Common myeloid progenitor, CD34-positive (primary cell): ENCODE measurements around the gene ATP1B2.
"Not testable (repeated sequence)": the region's sequence is repeated elsewhere in the genome, so short reads cannot be mapped to it uniquely, and the experiment has no call there.

Experiments
- CTCF ChIA-PET: fragments of 350-600 bp; sonication (Branson Sonifier 250); formaldehyde crosslinking; loops from one replicate; lab custom pipeline; 2021; ENCODE audit warnings: antibody characterized with exemption; lab: Charles Lee
- POLR2A ChIA-PET: fragments of 350-600 bp; sonication (Branson Sonifier 250); formaldehyde crosslinking; loops from one replicate; lab custom pipeline; 2021; ENCODE audit warnings: antibody characterized with exemption; lab: Charles Lee
- DNase-seq, 3 donors: peaks; one replicate each; pipeline versions ENCODE4 v3.0.0 to v3.0.0-alpha.2; 2013
- H3K27ac ChIP-seq, 2 experiments: 1 replicate in 1 of 2; 2 replicates in 1 of 2; pipeline ENCODE4 v1.7.0; 2013; ENCODE audit warnings: inconsistent platforms in 2 of 2, low read length in 2 of 2, mild to moderate bottlenecking in 2 of 2, low read depth in 1 of 2, moderate library complexity in 1 of 2; ENCODE audit not compliant: severe bottlenecking in 2 of 2, insufficient read depth in 1 of 2, poor library complexity in 1 of 2
- H3K27me3 ChIP-seq, 5 experiments: replicated peaks in 2 of 5; 1 replicate in 3 of 5; 2 replicates in 2 of 5; pipeline versions ENCODE4 v1.6.1 to v1.7.0; 2013; ENCODE audit warnings: low read length in 4 of 5, mild to moderate bottlenecking in 2 of 5, moderate library complexity in 2 of 5, inconsistent platforms in 1 of 5; ENCODE audit not compliant: insufficient read depth in 5 of 5, control insufficient read depth in 4 of 5
- H3K36me3 ChIP-seq, 4 experiments: 1 replicate in 2 of 4; 2 replicates in 2 of 4; pipeline versions ENCODE4 v1.6.1 to v1.7.0; 2013; ENCODE audit warnings: low read length in 3 of 4, control low read depth in 1 of 4, mild to moderate bottlenecking in 1 of 4; ENCODE audit not compliant: control insufficient read depth in 4 of 4, insufficient read depth in 4 of 4
- H3K4me1 ChIP-seq, 4 experiments: 1 replicate in 3 of 4; 2 replicates in 1 of 4; pipeline versions ENCODE4 v1.6.1 to v1.7.1; 2013; ENCODE audit warnings: low read length in 3 of 4, mild to moderate bottlenecking in 3 of 4, control low read depth in 1 of 4, inconsistent platforms in 1 of 4, moderate library complexity in 1 of 4; ENCODE audit not compliant: control insufficient read depth in 4 of 4, insufficient read depth in 4 of 4; ENCODE audit errors: control extremely low read depth in 1 of 4
- H3K4me3 ChIP-seq, 7 experiments: 1 replicate in 4 of 7; 2 replicates in 3 of 7; pipeline versions ENCODE4 v1.5.1 to v1.7.0; 2013; ENCODE audit warnings: mild to moderate bottlenecking in 7 of 7, low read length in 6 of 7, moderate library complexity in 6 of 7, inconsistent platforms in 2 of 7, low read depth in 2 of 7, control low read depth in 1 of 7; ENCODE audit not compliant: insufficient read depth in 4 of 7, control insufficient read depth in 1 of 7; ENCODE audit errors: extremely low read depth in 1 of 7
- H3K9me3 ChIP-seq, 5 experiments: 1 replicate in 4 of 5; 2 replicates in 1 of 5; pipeline versions ENCODE4 v1.6.1 to v1.7.1; 2013; ENCODE audit warnings: low read length in 4 of 5, mild to moderate bottlenecking in 2 of 5, inconsistent platforms in 1 of 5, low read depth in 1 of 5, moderate library complexity in 1 of 5; ENCODE audit not compliant: control insufficient read depth in 4 of 5, insufficient read depth in 2 of 5; ENCODE audit errors: control extremely low read depth in 1 of 5
- WGBS: methylation state at CpG from one replicate; pipeline ENCODE4 v1.1.5; 2013; ENCODE audit not compliant: insufficient coverage; 5-methylcytosine and 5-hydroxymethylcytosine counted together

ATP1B2 gene

GRCh38 chr17:7614425-7615264 lies 36.1 kb upstream of the ATP1B2 start, which contains the start of gene FXR2:
Gene FXR2, minus strand, starts transcription at chr17:7614897. Its CDS starts 365 bp downstream, at chr17:7614532.
- peaks cover 0 to 18% (median 4%) of the 10 kb centered on the region in 4 experiments for H3K36me3 ChIP-seq
- H3K27ac ChIP-seq: peak within 1 kb of the TSS; percentile 27 to 87
- no peaks in the 10 kb centered on the region for H3K27me3 ChIP-seq
- H3K4me1 ChIP-seq: peaks cover 9 to 28% (median 21%) of the 10 kb centered on the region in 4 experiments
- 0% methylated on average over 61 of the region's 93 CpGs for WGBS
- no peaks in the 10 kb centered on the region for H3K9me3 ChIP-seq
- POLR2A ChIA-PET: interaction anchor here (0.6 to 1.8 kb wide), 6 partner anchors 13 to 130 kb away, joined by 3 to 11 read pairs (median 6); partner anchors contain the start of genes MPDU1, SAT2, TP53 and WRAP53
- DNase-seq: peak; percentile 100
- CTCF ChIA-PET: interaction anchor here (0.9 to 1.5 kb wide), 8 partner anchors 13 to 73 kb away, joined by 3 to 7 read pairs (median 4); partner anchors contain the start of genes SAT2, SHBG, SOX15 and TP53
- H3K4me3 ChIP-seq: peak within 1 kb of the TSS; percentile 72 to 92 (median 75)

- ChIA-PET POLR2A (interaction anchor here (0.6 to 1.8 kb wide), 7 partner anchors 13 to 131 kb away, joined by 3 to 11 read pairs (median 5); partner anchors contain the start of genes MPDU1, SAT2, TP53 and WRAP53), CTCF (interaction anchor here (0.6 to 1.5 kb wide), 7 partner anchors 12 to 691 kb away, joined by 3 to 6 read pairs (median 4); partner anchors contain the start of genes SAT2, SHBG and TP53)
- H3K4me1 ChIP-seq: peaks cover 9 to 28% (median 21%) of the 10 kb centered on the region in 4 experiments
- peak overlapping the region in 1 of 2 experiments; percentile 66 for H3K27ac ChIP-seq
- H3K27me3 ChIP-seq: no peaks in the 10 kb centered on the region
- DNase-seq: no peak
- 1% methylated on average over 20 of the region's 28 CpGs for WGBS
- peaks cover 0 to 14% (median 3%) of the 10 kb centered on the region in 4 experiments for H3K36me3 ChIP-seq
- peak overlapping the region in 6 of 7 experiments; percentile 39 to 83 (median 70) for H3K4me3 ChIP-seq
- no peaks in the 10 kb centered on the region for H3K9me3 ChIP-seq
Measured at GRCh38 chr17:7615265-7615747, 35.4 kb upstream of the ATP1B2 start.

GRCh38 chr17:7618608-7619007 lies 32.1 kb upstream of the ATP1B2 start:
- CTCF ChIA-PET: interaction anchor here (1.1 to 1.2 kb wide), 3 partner anchors 11 to 35 kb away, joined by 3 to 4 read pairs (median 3); partner anchors contain the start of gene MPDU1

GRCh38 chr17:7620835-7621234 lies 29.9 kb upstream of the ATP1B2 start:
- POLR2A ChIA-PET: no interaction called here

More at GRCh38 chr17:7618608-7619007, 32.1 kb upstream of the ATP1B2 start:
- Histone ChIP-seq H3K4me1 (peaks cover 2 to 10% (median 7%) of the 10 kb centered on the region in 4 experiments), H3K9me3 (no peaks in the 10 kb centered on the region), H3K4me3 (no peak overlapping the region), H3K27ac (no peak overlapping the region), H3K36me3 (no peaks in the 10 kb centered on the region), H3K27me3 (no peaks in the 10 kb centered on the region)
- no peak for DNase-seq
- POLR2A ChIA-PET: no interaction called here
- WGBS: 91% methylated on average over 4 of the region's 5 CpGs

DNA sequence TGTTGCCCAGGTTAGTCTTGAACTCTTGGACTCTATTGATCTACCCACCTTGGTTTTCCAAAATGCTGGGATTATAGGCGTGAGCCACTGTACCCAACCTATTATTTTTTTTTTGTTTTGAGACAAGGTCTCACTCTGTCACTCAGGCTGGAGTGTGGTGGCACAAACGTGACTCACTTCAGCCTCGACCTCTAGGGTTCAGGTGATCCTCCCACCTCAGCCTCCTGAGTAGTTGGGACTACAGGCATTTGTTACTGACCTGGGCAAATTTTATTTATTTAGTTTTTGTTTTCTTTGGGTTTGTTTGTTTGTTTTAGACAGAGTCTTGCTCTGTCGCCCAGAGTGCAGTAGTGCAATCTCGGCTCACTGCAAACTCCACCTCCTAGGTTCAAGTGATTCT lies 27.1 kb upstream of the ATP1B2 start:
- ChIA-PET POLR2A (interaction anchor here (0.7 kb wide), 1 partner anchor 43 kb away, joined by 6 read pairs; no protein-coding TSS in a partner anchor), CTCF (interaction anchor here (1.1 kb wide), 1 partner anchor 9 kb away, joined by 4 read pairs; no protein-coding TSS in a partner anchor)
- no peaks in the 10 kb centered on the region for H3K27me3 ChIP-seq
- no peaks in the 10 kb centered on the region for H3K9me3 ChIP-seq
- DNase-seq: no peak
- no peak overlapping the region for H3K27ac ChIP-seq
- peaks cover 0 to 5% (median 2%) of the 10 kb centered on the region in 4 experiments for H3K36me3 ChIP-seq
- H3K4me3 ChIP-seq: no peak overlapping the region
- peaks cover 0 to 12% (median 10%) of the 10 kb centered on the region in 4 experiments for H3K4me1 ChIP-seq
- 100% methylated on average over 3 of the region's 5 CpGs for WGBS

More at GRCh38 chr17:7620835-7621234, 29.9 kb upstream of the ATP1B2 start:
- no peak overlapping the region for H3K4me3 ChIP-seq
- DNase-seq: no peak
- H3K27ac ChIP-seq: no peak overlapping the region
- no peaks in the 10 kb centered on the region for H3K4me1 ChIP-seq
- H3K9me3 ChIP-seq: no peaks in the 10 kb centered on the region
- no peaks in the 10 kb centered on the region for H3K27me3 ChIP-seq
- CTCF ChIA-PET: interaction anchor here (0.9 to 1.7 kb wide), 2 partner anchors 9 to 96 kb away, joined by 3 read pairs; partner anchors contain the start of gene SHBG
- 90% methylated on average over 5 of the region's 8 CpGs for WGBS
- no peaks in the 10 kb centered on the region for H3K36me3 ChIP-seq

- not testable (repeated sequence) for H3K27me3 ChIP-seq
Measured at GRCh38 chr17:7625749-7626148, 25.0 kb upstream of the ATP1B2 start.

More at GRCh38 chr17:7625749-7626148, 25.0 kb upstream of the ATP1B2 start:
- CTCF ChIA-PET: interaction anchor here (1.3 kb wide), 1 partner anchor 62 kb away, joined by 3 read pairs; the partner anchor contains the start of gene TP53
- H3K4me1 ChIP-seq: peaks cover 0 to 12% (median 10%) of the 10 kb centered on the region in 4 experiments
- H3K4me3 ChIP-seq, H3K27ac ChIP-seq, POLR2A ChIA-PET, H3K36me3 ChIP-seq, H3K9me3 ChIP-seq, DNase-seq: not testable (repeated sequence)
- 100% methylated on average over 11 of the region's 16 CpGs for WGBS
